Stimulated activated CD4-positive, alpha-beta T cell treated with anti-CD3 and anti-CD28 coated beads, Interleukin-1b, Interleukin-23, amount 100 ng/mL, for 1 hour (primary cell): ENCODE results near the gene WDR86.

Source experiments
- DNase-seq, 2 donors: peaks; one replicate each; pipeline ENCODE4 v3.0.0-alpha.2; 2020; ENCODE audit warnings: low read depth in 2 of 2

Gene WDR86

GRCh38 chr7:151406886-151407583 is 2.8 kb downstream of the WDR86 start:
- DNase-seq, result no peak

- DNase-seq, result no peak
Observed at GRCh38 chr7:151406051-151406875, 3.6 kb downstream of the WDR86 start.

- DNase-seq, result no peak
Observed at GRCh38 chr7:151405588-151405987, 4.2 kb downstream of the WDR86 start.

GRCh38 chr7:151405056-151405455 is 4.8 kb downstream of the WDR86 start:
- no peak for DNase-seq

- no peak for DNase-seq
Observed at GRCh38 chr7:151404216-151405011, 5.4 kb downstream of the WDR86 start.

GRCh38 chr7:151403764-151404163 is 6.1 kb downstream of the WDR86 start:
- DNase-seq, result no peak

- DNase-seq, result no peak
Observed at GRCh38 chr7:151402029-151402835, 7.6 kb downstream of the WDR86 start.

GRCh38 chr7:151400626-151401315 is 9.1 kb downstream of the WDR86 start:
- no peak for DNase-seq

- DNase-seq, result no peak
Observed at GRCh38 chr7:151399906-151400305, 9.9 kb downstream of the WDR86 start.

- no peak for DNase-seq
Observed at GRCh38 chr7:151399305-151399601, 10.6 kb downstream of the WDR86 start.

- no peak for DNase-seq
Observed at GRCh38 chr7:151398446-151399304, 11.2 kb downstream of the WDR86 start.

GRCh38 chr7:151397026-151397425 is 12.8 kb downstream of the WDR86 start:
- DNase-seq, result no peak

- DNase-seq, result no peak
Observed at GRCh38 chr7:151396328-151396970, 13.4 kb downstream of the WDR86 start.

GRCh38 chr7:151395036-151395367 is 14.8 kb downstream of the WDR86 start:
- DNase-seq, result no peak

GRCh38 chr7:151394076-151395035 is 15.5 kb downstream of the WDR86 start:
- DNase-seq, result no peak

- no peak for DNase-seq
Observed at GRCh38 chr7:151393031-151393977, 16.5 kb downstream of the WDR86 start.

- no peak for DNase-seq
Observed at GRCh38 chr7:151392426-151392825, 17.4 kb downstream of the WDR86 start.
